NT2/D1 (cell line): ENCODE measurements around the gene SYPL1.

Experiments used
- DNase-seq: peaks from one replicate; pipeline ENCODE4 v3.0.0-alpha.2; 2011; ENCODE audit warnings: low read depth, low spot score
- H3K27me3 ChIP-seq: 2 replicates; pipeline ENCODE4 v1.6.0; 2011; ENCODE audit warnings: mild to moderate bottlenecking; ENCODE audit not compliant: insufficient read length, insufficient read depth
- H3K36me3 ChIP-seq: 2 replicates; pipeline ENCODE4 v1.6.1; 2011; ENCODE audit warnings: mild to moderate bottlenecking, low read length, mixed read lengths; ENCODE audit not compliant: insufficient read depth, insufficient read length
- H3K4me1 ChIP-seq: 2 replicates; pipeline ENCODE4 v1.5.1; 2011; ENCODE audit not compliant: insufficient read depth, insufficient read length
- H3K4me3 ChIP-seq: 2 replicates; pipeline ENCODE4 v1.5.1; 2011; ENCODE audit warnings: low read depth; ENCODE audit not compliant: insufficient read length
- H3K9ac ChIP-seq: 2 replicates; pipeline ENCODE4 v1.6.0; 2011; ENCODE audit warnings: low read depth; ENCODE audit not compliant: insufficient read length
- H3K9me3 ChIP-seq: 2 replicates; pipeline ENCODE4 v1.5.1; 2011; ENCODE audit warnings: mild to moderate bottlenecking, low read length; ENCODE audit not compliant: insufficient read depth
- SUZ12 ChIP-seq: IDR thresholded peaks from 2 replicates; pipeline ENCODE4 v1.6.1; 2011; ENCODE audit not compliant: insufficient read length, insufficient read depth; ENCODE audit errors: extremely low read depth
- YY1 ChIP-seq: IDR thresholded peaks from 2 replicates; pipeline ENCODE4 v1.6.1; 2011; ENCODE audit not compliant: insufficient read length, insufficient read depth
- ZNF274 ChIP-seq: IDR thresholded peaks from 2 replicates; pipeline ENCODE4 v1.6.1; 2011; ENCODE audit warnings: mild to moderate bottlenecking, low read depth, low read length

SYPL1 gene

GRCh38 chr7:106127984-106128780 lies 16.1 kb upstream of the SYPL1 start:
- DNase-seq: no peak
- Histone ChIP-seq H3K4me3 (no peak overlapping the region), H3K9me3 (no peaks in the 10 kb centered on the region), H3K27me3 (no peaks in the 10 kb centered on the region), H3K4me1 (no peaks in the 10 kb centered on the region), H3K36me3 (no peaks in the 10 kb centered on the region), H3K9ac (no peak overlapping the region)
- TF ChIP-seq SUZ12 (no peak), ZNF274 (no peak), YY1 (no peak)

DNA sequence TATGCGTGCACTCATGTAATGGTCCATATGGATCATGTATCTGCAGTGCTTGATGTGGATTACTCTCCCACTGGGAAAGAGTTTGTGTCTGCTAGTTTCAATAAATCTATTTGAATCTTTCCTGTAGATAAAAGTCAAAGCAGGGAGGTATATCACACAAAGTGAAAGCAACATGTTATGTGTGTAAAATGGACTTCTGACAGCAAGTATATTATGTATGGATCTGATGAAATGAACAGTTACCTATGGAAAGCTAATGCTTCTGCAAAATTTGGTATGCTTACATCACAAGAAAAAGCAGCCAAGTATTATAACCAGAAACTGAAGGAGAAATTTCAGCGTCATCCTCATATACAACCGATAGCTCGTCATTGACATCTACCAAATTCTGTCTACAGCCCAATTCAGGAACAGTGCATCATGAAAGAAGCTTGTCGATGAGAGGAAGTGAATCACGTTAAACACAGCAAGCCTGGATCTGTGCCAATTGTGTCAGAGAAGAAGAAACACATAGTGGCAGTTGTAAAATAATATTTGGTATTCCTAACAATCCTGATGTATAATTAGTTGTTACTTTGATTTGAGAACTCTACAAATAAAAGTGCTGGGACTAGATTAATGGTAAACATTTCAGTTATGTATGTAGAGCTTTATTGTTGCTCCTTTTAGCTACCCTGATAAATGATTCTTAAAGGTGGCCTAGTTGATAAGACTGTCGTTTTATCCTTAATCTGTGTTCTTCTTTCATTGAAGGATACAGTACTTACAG lies 14.2 kb upstream of the SYPL1 start:
- Histone ChIP-seq H3K4me3 (no peak overlapping the region), H3K9ac (no peak overlapping the region), H3K9me3 (no peaks in the 10 kb centered on the region), H3K4me1 (no peaks in the 10 kb centered on the region), H3K36me3 (no peaks in the 10 kb centered on the region), H3K27me3 (no peaks in the 10 kb centered on the region)
- TF ChIP-seq ZNF274: no peak
- TF ChIP-seq YY1: no peak
- no peak for TF ChIP-seq SUZ12
- DNase-seq: no peak

DNA sequence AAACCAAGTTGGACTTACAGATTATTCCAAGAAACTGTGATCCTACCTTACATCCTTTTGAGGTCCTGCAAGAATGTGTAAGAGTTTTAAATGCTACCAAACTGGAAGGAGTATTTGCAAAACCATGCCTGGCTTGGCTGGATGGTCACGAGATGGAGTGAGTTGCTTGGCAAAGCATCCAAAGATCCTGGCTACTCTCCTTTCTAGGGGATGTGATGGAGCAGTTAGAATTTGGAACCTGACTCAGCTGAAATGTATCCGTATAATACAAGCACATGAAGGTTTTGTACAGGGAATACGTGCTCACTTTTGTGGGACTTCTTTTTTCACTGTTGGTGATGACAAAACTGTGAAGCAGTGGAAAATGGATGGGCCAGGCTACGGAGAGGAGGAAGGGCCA lies 13.3 kb upstream of the SYPL1 start:
- Histone ChIP-seq H3K36me3 (no peaks in the 10 kb centered on the region), H3K27me3 (no peaks in the 10 kb centered on the region), H3K4me3 (no peak overlapping the region), H3K9me3 (no peaks in the 10 kb centered on the region), H3K4me1 (no peaks in the 10 kb centered on the region), H3K9ac (no peak overlapping the region)
- no peak for DNase-seq
- TF ChIP-seq ZNF274: no peak
- no peak for TF ChIP-seq YY1
- no peak for TF ChIP-seq SUZ12

GRCh38 chr7:106124186-106124585 lies 12.1 kb upstream of the SYPL1 start:
- Histone ChIP-seq H3K4me3 (no peak overlapping the region), H3K9me3 (no peaks in the 10 kb centered on the region), H3K4me1 (no peaks in the 10 kb centered on the region), H3K36me3 (no peaks in the 10 kb centered on the region), H3K9ac (no peak overlapping the region), H3K27me3 (no peaks in the 10 kb centered on the region)
- TF ChIP-seq YY1 (no peak), SUZ12 (no peak), ZNF274 (no peak)
- no peak for DNase-seq

DNA sequence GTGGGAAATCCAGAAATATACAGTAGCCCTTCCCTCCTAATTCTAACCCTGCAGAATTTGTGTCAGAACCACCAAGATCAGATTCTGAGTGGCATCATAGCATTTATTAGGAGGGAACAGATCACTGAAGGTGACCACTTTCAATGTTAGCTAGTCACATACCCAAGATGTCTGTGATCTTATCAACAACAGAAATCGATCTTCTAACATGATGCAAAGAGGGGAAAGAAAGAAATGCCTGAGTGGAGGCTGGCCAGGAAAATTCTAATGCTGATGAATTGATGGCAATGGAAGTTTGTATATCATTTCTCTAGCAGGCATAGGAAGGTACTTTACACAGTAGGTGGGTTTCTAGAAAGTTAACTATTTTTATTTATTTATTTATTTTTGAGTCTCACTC lies 10.6 kb upstream of the SYPL1 start:
- Histone ChIP-seq H3K9me3 (no peaks in the 10 kb centered on the region), H3K4me3 (no peak overlapping the region), H3K4me1 (no peaks in the 10 kb centered on the region), H3K27me3 (no peaks in the 10 kb centered on the region), H3K36me3 (no peaks in the 10 kb centered on the region), H3K9ac (no peak overlapping the region)
- TF ChIP-seq SUZ12 (no peak), YY1 (no peak), ZNF274 (no peak)
- no peak for DNase-seq

DNA sequence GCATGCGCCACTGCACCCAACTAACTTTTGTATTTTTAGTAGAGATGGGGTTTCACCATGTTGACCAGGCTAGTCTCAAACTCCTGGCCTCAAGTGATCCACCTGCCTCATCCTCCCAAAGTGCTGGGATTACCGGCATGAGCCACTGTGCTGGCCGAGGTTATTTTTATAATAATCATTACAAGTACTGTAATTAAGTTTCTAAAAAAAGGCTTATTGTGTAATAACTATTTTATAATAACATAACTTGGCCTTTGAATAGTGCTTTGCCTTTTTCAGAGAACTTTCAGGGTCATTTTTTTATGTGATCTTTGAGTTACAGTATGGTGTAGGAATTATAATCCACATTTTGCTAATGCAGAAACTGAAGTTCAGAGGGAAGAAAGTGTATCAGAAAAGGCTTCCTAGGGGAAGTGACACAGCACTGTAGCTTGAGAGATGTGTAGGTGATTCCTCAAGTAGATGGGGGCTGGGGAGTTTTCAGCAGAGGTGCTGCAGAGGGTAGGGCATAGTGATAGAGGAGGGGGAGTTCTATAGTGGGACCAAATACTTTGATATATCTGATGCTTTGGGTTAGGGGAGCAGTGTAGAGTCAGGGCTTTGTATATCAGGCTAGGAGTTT lies 9.2 kb upstream of the SYPL1 start:
- TF ChIP-seq SUZ12: no peak
- TF ChIP-seq YY1: no peak
- TF ChIP-seq ZNF274: no peak
- DNase-seq: no peak
- H3K4me3 ChIP-seq: no peak overlapping the region
- H3K9ac ChIP-seq: no peak overlapping the region
- no peaks in the 10 kb centered on the region for H3K4me1 ChIP-seq
- H3K27me3 ChIP-seq: no peaks in the 10 kb centered on the region
- H3K36me3 ChIP-seq: no peaks in the 10 kb centered on the region
- H3K9me3 ChIP-seq: no peaks in the 10 kb centered on the region

GRCh38 chr7:106120500-106120899 lies 8.4 kb upstream of the SYPL1 start:
- H3K9me3 ChIP-seq: no peaks in the 10 kb centered on the region
- H3K4me1 ChIP-seq: no peaks in the 10 kb centered on the region
- no peak for DNase-seq

More at GRCh38 chr7:106120500-106120899, 8.4 kb upstream of the SYPL1 start:
- H3K9ac ChIP-seq: no peak overlapping the region
- no peaks in the 10 kb centered on the region for H3K36me3 ChIP-seq
- H3K27me3 ChIP-seq: no peaks in the 10 kb centered on the region
- TF ChIP-seq SUZ12 (no peak), YY1 (no peak), ZNF274 (no peak)
- H3K4me3 ChIP-seq: no peak overlapping the region
